A549 (cell line): ENCODE results near the gene FEZF1. TPM values are rescaled to one million over a fixed set of nuclear protein-coding genes. Genes with fewer than 3 reads are reported as not detected.

Source experiments
- ATAC-seq, 2 experiments: fragments of 200-7000 bp in 1 of 2; fragments of >200 bp in 1 of 2; cut with Nextera tagmentation in 1 of 2; cut with Tn5 transposase in 1 of 2; 3 replicates each; pipeline versions ENCODE4 v1.8.0 to v1.9.1; 2018 to 2020; ENCODE audit warnings: mild to moderate bottlenecking in 1 of 2, moderate library complexity in 1 of 2
- CTCF ChIA-PET: fragments of 300-600 bp; sonication (Branson Sonifier 250); formaldehyde crosslinking; extraction: SDS; loops from one replicate; lab custom pipeline; 2021; ENCODE audit warnings: antibody characterized with exemption, inconsistent platforms; lab: Yijun Ruan, JAX
- POLR2A ChIA-PET: fragments of 350-600 bp; formaldehyde crosslinking; extraction: SDS; loops from one replicate; lab custom pipeline; 2021; ENCODE audit warnings: antibody characterized with exemption, inconsistent platforms; lab: Yijun Ruan, JAX
- DNase-seq, 2 experiments: peaks; one replicate each; pipeline versions ENCODE4 v3.0.0 to v3.0.0-alpha.2; 2011 to 2016; ENCODE audit warnings: low read depth in 1 of 2, low spot score in 1 of 2
- FAIRE-seq: peaks from 2 replicates; lab custom pipeline; 2011; peaks lifted over from hg19 to GRCh38; lab: Jason Lieb, UNC
- H3K27ac ChIP-seq, 2 experiments: fragments of >200 bp; sonication (Bioruptor Twin); formaldehyde crosslinking; 3 replicates each; pipeline ENCODE4 v1.5.1; 2016 to 2017
- H3K4me1 ChIP-seq: fragments of >200 bp; sonication (Bioruptor Twin); formaldehyde crosslinking; 3 replicates; pipeline ENCODE4 v1.6.1; 2016
- H3K4me2 ChIP-seq: fragments of >200 bp; sonication (Bioruptor Twin); formaldehyde crosslinking; 3 replicates; pipeline ENCODE4 v1.6.1; 2016
- H3K4me3 ChIP-seq: fragments of >200 bp; sonication (Bioruptor Twin); formaldehyde crosslinking; 3 replicates; pipeline ENCODE4 v1.5.1; 2016
- H3K9me3 ChIP-seq: fragments of >200 bp; sonication (Bioruptor Twin); formaldehyde crosslinking; 3 replicates; pipeline ENCODE4 v1.6.1; 2016
- BHLHE40 ChIP-seq: IDR thresholded peaks from 2 replicates; pipeline ENCODE4 v1.6.1; 2012; ENCODE audit warnings: low read depth, low read length, inconsistent platforms
- CBX8 ChIP-seq: fragments of 200-600 bp; sonication (generic); IDR thresholded peaks from 2 replicates; pipeline ENCODE4 v1.6.1; 2016
- CHD2 ChIP-seq: fragments of 150-350 bp; IDR thresholded peaks from 2 replicates; pipeline ENCODE4 v1.6.1; 2014; ENCODE audit warnings: low read length; ENCODE audit not compliant: partially characterized antibody
- CHD4 ChIP-seq: fragments of 200-600 bp; sonication (generic); IDR thresholded peaks from 2 replicates; pipeline ENCODE4 v1.6.1; 2016; ENCODE audit warnings: antibody characterized with exemption, mild to moderate bottlenecking, borderline replicate concordance
- EHF ChIP-seq: fragments of 250-450 bp; sonication (Bioruptor Pico); IDR thresholded peaks from 2 replicates; pipeline ENCODE4 v1.5.0; 2020; ENCODE audit warnings: mild to moderate bottlenecking
- EHMT2 ChIP-seq: fragments of 200-600 bp; sonication (generic); IDR thresholded peaks from 2 replicates; pipeline ENCODE4 v1.6.1; 2016; ENCODE audit warnings: antibody characterized with exemption, low read depth, mild to moderate bottlenecking, moderate library complexity
- ESRRA ChIP-seq: fragments of 150-350 bp; IDR thresholded peaks from 2 replicates; pipeline ENCODE4 v1.6.1; 2014; ENCODE audit warnings: mild to moderate bottlenecking, low read length, borderline replicate concordance
- GATA3 ChIP-seq: IDR thresholded peaks from 2 replicates; pipeline ENCODE4 v1.6.1; 2012; ENCODE audit warnings: borderline replicate concordance
- HOXB13 ChIP-seq: fragments of 250-450 bp; sonication (Bioruptor Pico); IDR thresholded peaks from 2 replicates; pipeline ENCODE4 v1.5.0; 2020; ENCODE audit warnings: low read depth, mild to moderate bottlenecking, moderate library complexity
- MAZ ChIP-seq: fragments of 150-350 bp; IDR thresholded peaks from 2 replicates; pipeline ENCODE4 v1.6.1; 2014; ENCODE audit warnings: antibody characterized with exemption, low read depth, low read length, borderline replicate concordance
- POLR2A ChIP-seq: IDR thresholded peaks from 2 replicates; pipeline ENCODE4 v1.6.1; 2012; ENCODE audit warnings: mild to moderate bottlenecking, low read length
- POLR2AphosphoS2 ChIP-seq: conservative IDR thresholded peaks from 2 replicates; pipeline ENCODE4 v1.6.1; 2012; ENCODE audit warnings: low read length, improper control_type of control experiment, inconsistent platforms
- RNF2 ChIP-seq: fragments of 200-600 bp; sonication (generic); IDR thresholded peaks from 2 replicates; pipeline ENCODE4 v1.6.1; 2016; ENCODE audit warnings: low read depth, mild to moderate bottlenecking, antibody characterized with exemption, moderate library complexity, borderline replicate concordance
- SMC3 ChIP-seq: fragments of >200 bp; sonication (Bioruptor Twin); formaldehyde crosslinking; IDR thresholded peaks from 3 replicates; pipeline ENCODE4 v1.6.1; 2018; ENCODE audit warnings: inconsistent platforms
- SREBF2 ChIP-seq: fragments of 450-650 bp; IDR thresholded peaks from 2 replicates; pipeline ENCODE4 v1.6.1; 2014; ENCODE audit warnings: mild to moderate bottlenecking, moderate library complexity
- TFCP2L1 ChIP-seq: fragments of 250-450 bp; sonication (Bioruptor Pico); IDR thresholded peaks from 2 replicates; pipeline ENCODE4 v1.5.0; 2021; ENCODE audit warnings: mild to moderate bottlenecking
- ZC3H11A ChIP-seq: fragments of 450-650 bp; IDR thresholded peaks from 2 replicates; pipeline ENCODE4 v1.6.1; 2014; ENCODE audit warnings: antibody characterized with exemption, mild to moderate bottlenecking
- WGBS: methylation state at CpG from one replicate; pipeline ENCODE4 v1.1.6; 2017; ENCODE audit errors: missing lambda C conversion rate; 5-methylcytosine and 5-hydroxymethylcytosine counted together
- polyA plus RNA-seq, 4 experiments: library from polyadenylated mRNA; depleted of rRNA in 3 of 4; stranded (reverse); fragments of >200 nt; fragmentation: RNase III in 1 of 4; extraction: RNeasy Plus Mini Kit Qiagen cat#74134 plus additional on column Dnase treatment in 1 of 4; gene quantifications; 2 replicates in 3 of 4; 3 replicates in 1 of 4; pipeline ENCODE4 v1.2.3, GENCODE V29; 2011 to 2017
- TF ChIP-seq, protein P1 (sequence below): fragments of 450-650 bp; IDR thresholded peaks from 2 replicates; pipeline ENCODE4 v1.6.1; 2014; ENCODE audit warnings: antibody characterized with exemption
- TF ChIP-seq, protein P2 (sequence below): fragments of >200 bp; sonication (Bioruptor Twin); formaldehyde crosslinking; IDR thresholded peaks from 2 replicates; pipeline ENCODE4 v1.6.1; 2016
- TF ChIP-seq, protein P3 (sequence below): fragments of 200-600 bp; sonication (generic); IDR thresholded peaks from 2 replicates; pipeline ENCODE4 v1.6.1; 2016; ENCODE audit warnings: antibody characterized with exemption, mild to moderate bottlenecking, moderate library complexity
- TF ChIP-seq, protein P4 (sequence below): fragments of 250-450 bp; sonication (Bioruptor Pico); IDR thresholded peaks from 2 replicates; pipeline ENCODE4 v1.5.0; 2021; ENCODE audit warnings: mild to moderate bottlenecking, moderate library complexity, borderline replicate concordance
- TF ChIP-seq, protein P5 (sequence below): fragments of 250-450 bp; sonication (Bioruptor Pico); IDR thresholded peaks from 2 replicates; pipeline ENCODE4 v1.5.0; 2020; ENCODE audit warnings: low read depth, mild to moderate bottlenecking, moderate library complexity
- TF ChIP-seq, protein P6 (sequence below): fragments of >200 bp; sonication (Bioruptor Twin); formaldehyde crosslinking; IDR thresholded peaks from 3 replicates; pipeline ENCODE4 v1.6.1; 2016

Gene FEZF1
- polyA plus RNA-seq, 2 of the 4 experiments (the other 2 are of a cell fraction) = not detected

DNA sequence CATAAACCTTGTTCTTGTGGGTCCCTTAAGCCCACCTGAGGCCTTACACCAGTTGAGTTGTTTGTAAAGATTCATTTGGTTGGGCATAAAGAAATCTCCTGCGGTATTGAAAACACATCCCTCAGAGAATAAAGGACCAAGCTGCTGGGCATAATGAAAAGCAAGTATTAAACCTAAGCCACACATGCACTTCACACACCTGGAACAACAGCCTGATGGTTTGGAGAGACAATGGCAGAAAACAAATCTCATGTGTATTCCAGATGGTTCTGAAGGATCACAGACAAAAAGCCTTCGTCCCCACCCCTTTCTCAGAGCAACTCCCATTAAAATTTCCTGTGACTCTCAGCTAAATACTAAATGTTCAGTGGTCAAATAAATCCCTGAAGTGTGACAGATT is 44.2 kb downstream of the FEZF1 start:
- no peak overlapping the region for H3K4me3 ChIP-seq
- no peak overlapping the region for H3K4me2 ChIP-seq
- CTCF ChIA-PET = no interaction called here
- WGBS = 0% methylated on average over 2 of the region's 2 CpGs
- ATAC-seq (no peak), DNase-seq (no peak), FAIRE-seq (no peak)
- POLR2A ChIA-PET = no interaction called here
- H3K4me1 ChIP-seq = no peaks in the 10 kb centered on the region
- H3K27ac ChIP-seq = no peak overlapping the region
- TF ChIP-seq EHF = no peak
- no peak for TF ChIP-seq CHD2
- TF ChIP-seq GATA3 = no peak
- TF ChIP-seq ESRRA = no peak
- TF ChIP-seq, protein P1, sequence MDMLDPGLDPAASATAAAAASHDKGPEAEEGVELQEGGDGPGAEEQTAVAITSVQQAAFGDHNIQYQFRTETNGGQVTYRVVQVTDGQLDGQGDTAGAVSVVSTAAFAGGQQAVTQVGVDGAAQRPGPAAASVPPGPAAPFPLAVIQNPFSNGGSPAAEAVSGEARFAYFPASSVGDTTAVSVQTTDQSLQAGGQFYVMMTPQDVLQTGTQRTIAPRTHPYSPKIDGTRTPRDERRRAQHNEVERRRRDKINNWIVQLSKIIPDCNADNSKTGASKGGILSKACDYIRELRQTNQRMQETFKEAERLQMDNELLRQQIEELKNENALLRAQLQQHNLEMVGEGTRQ = no peak
- no peak for TF ChIP-seq TFCP2L1 (CRISPR knock-in tag)
- TF ChIP-seq POLR2AphosphoS2 = no peak
- no peak for TF ChIP-seq MAZ
- no peak for TF ChIP-seq RNF2
- TF ChIP-seq ZC3H11A = no peak
- no peak for TF ChIP-seq POLR2A
- no peak for TF ChIP-seq SMC3
- H3K9me3 ChIP-seq = no peaks in the 10 kb centered on the region

DNA sequence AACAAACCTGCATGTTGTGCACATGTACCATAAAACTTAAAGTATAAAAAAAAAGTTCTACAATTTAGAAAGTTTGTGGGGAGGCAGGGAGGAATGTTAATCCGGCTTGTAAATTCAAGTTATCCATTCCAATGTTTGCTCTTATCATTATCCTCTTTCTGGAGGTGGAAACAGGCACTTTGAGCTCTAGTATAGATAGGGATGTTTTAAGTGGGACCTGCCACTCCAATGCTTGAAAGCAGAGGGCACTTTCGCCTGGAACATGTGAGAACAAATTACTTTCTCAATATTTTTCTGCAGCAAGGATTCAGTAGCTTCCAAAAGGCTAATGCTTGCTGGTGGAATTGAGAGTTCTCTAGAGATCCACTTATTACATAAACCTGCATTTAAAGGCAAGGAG is 45.6 kb downstream of the FEZF1 start:
- ATAC-seq (no peak), FAIRE-seq (no peak), DNase-seq (no peak)
- Histone ChIP-seq H3K4me3 (no peak overlapping the region), H3K4me2 (no peak overlapping the region), H3K9me3 (no peaks in the 10 kb centered on the region), H3K27ac (no peak overlapping the region), H3K4me1 (no peaks in the 10 kb centered on the region)
- ChIA-PET CTCF (no interaction called here), POLR2A (no interaction called here)
- 0% methylated on average over 2 of the region's 2 CpGs for WGBS
- TF ChIP-seq HOXB13 (CRISPR knock-in tag) (no peak), BHLHE40 (no peak), RNF2 (no peak), CBX8 (no peak), CHD4 (no peak), SREBF2 (no peak), POLR2A (no peak), EHMT2 (no peak), CHD2 (no peak)
- TF ChIP-seq, protein P2, sequence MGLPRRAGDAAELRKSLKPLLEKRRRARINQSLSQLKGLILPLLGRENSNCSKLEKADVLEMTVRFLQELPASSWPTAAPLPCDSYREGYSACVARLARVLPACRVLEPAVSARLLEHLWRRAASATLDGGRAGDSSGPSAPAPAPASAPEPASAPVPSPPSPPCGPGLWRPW = no peak
- TF ChIP-seq, protein P3, sequence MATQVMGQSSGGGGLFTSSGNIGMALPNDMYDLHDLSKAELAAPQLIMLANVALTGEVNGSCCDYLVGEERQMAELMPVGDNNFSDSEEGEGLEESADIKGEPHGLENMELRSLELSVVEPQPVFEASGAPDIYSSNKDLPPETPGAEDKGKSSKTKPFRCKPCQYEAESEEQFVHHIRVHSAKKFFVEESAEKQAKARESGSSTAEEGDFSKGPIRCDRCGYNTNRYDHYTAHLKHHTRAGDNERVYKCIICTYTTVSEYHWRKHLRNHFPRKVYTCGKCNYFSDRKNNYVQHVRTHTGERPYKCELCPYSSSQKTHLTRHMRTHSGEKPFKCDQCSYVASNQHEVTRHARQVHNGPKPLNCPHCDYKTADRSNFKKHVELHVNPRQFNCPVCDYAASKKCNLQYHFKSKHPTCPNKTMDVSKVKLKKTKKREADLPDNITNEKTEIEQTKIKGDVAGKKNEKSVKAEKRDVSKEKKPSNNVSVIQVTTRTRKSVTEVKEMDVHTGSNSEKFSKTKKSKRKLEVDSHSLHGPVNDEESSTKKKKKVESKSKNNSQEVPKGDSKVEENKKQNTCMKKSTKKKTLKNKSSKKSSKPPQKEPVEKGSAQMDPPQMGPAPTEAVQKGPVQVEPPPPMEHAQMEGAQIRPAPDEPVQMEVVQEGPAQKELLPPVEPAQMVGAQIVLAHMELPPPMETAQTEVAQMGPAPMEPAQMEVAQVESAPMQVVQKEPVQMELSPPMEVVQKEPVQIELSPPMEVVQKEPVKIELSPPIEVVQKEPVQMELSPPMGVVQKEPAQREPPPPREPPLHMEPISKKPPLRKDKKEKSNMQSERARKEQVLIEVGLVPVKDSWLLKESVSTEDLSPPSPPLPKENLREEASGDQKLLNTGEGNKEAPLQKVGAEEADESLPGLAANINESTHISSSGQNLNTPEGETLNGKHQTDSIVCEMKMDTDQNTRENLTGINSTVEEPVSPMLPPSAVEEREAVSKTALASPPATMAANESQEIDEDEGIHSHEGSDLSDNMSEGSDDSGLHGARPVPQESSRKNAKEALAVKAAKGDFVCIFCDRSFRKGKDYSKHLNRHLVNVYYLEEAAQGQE = no peak
- TF ChIP-seq, protein P4, sequence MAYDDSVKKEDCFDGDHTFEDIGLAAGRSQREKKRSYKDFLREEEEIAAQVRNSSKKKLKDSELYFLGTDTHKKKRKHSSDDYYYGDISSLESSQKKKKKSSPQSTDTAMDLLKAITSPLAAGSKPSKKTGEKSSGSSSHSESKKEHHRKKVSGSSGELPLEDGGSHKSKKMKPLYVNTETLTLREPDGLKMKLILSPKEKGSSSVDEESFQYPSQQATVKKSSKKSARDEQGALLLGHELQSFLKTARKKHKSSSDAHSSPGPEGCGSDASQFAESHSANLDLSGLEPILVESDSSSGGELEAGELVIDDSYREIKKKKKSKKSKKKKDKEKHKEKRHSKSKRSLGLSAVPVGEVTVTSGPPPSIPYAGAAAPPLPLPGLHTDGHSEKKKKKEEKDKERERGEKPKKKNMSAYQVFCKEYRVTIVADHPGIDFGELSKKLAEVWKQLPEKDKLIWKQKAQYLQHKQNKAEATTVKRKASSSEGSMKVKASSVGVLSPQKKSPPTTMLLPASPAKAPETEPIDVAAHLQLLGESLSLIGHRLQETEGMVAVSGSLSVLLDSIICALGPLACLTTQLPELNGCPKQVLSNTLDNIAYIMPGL (CRISPR knock-in tag) = no peak
- TF ChIP-seq, protein P5, sequence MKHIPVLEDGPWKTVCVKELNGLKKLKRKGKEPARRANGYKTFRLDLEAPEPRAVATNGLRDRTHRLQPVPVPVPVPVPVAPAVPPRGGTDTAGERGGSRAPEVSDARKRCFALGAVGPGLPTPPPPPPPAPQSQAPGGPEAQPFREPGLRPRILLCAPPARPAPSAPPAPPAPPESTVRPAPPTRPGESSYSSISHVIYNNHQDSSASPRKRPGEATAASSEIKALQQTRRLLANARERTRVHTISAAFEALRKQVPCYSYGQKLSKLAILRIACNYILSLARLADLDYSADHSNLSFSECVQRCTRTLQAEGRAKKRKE = no peak
- TF ChIP-seq, protein P6, sequence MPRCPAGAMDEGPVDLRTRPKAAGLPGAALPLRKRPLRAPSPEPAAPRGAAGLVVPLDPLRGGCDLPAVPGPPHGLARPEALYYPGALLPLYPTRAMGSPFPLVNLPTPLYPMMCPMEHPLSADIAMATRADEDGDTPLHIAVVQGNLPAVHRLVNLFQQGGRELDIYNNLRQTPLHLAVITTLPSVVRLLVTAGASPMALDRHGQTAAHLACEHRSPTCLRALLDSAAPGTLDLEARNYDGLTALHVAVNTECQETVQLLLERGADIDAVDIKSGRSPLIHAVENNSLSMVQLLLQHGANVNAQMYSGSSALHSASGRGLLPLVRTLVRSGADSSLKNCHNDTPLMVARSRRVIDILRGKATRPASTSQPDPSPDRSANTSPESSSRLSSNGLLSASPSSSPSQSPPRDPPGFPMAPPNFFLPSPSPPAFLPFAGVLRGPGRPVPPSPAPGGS = no peak
